DOHH2 (cell line): ENCODE results near the gene TFAM.

Source experiments
- H3F3A ChIP-seq: fragments of 200-600 bp; sonication (generic), shearing (Covaris generic); 2 replicates; pipeline ENCODE4 v1.6.0; 2016; ENCODE audit warnings: antibody characterized with exemption, mild to moderate bottlenecking; ENCODE audit not compliant: control insufficient read depth, insufficient read depth
- H3K27ac ChIP-seq: fragments of 200-600 bp; sonication (generic); 2 replicates; pipeline ENCODE4 v1.5.1; 2014; ENCODE audit warnings: low read depth, mild to moderate bottlenecking, low read length, moderate library complexity
- H3K27me3 ChIP-seq: fragments of 200-600 bp; sonication (generic); 2 replicates; pipeline ENCODE4 v1.6.1; 2014; ENCODE audit warnings: mild to moderate bottlenecking, low read length, mixed read lengths; ENCODE audit not compliant: control insufficient read depth
- H3K36me3 ChIP-seq: fragments of 200-600 bp; sonication (generic); 2 replicates; pipeline ENCODE4 v1.6.1; 2014; ENCODE audit warnings: mild to moderate bottlenecking, low read length, moderate library complexity, mixed read lengths; ENCODE audit not compliant: control insufficient read depth
- H3K4me1 ChIP-seq: fragments of 200-600 bp; sonication (generic); 2 replicates; pipeline ENCODE4 v1.6.1; 2014; ENCODE audit warnings: mild to moderate bottlenecking, low read length, mixed read lengths; ENCODE audit not compliant: control insufficient read depth
- H3K4me2 ChIP-seq: fragments of 200-600 bp; sonication (generic); 2 replicates; pipeline ENCODE4 v1.6.0; 2014; ENCODE audit warnings: mild to moderate bottlenecking, low read length, moderate library complexity
- H3K4me3 ChIP-seq: fragments of 200-600 bp; sonication (generic); 2 replicates; pipeline ENCODE4 v1.5.1; 2014; ENCODE audit warnings: mild to moderate bottlenecking, low read length, mixed read lengths
- H3K79me2 ChIP-seq: fragments of 200-600 bp; sonication (generic); 2 replicates; pipeline ENCODE4 v1.6.1; 2014; ENCODE audit warnings: mild to moderate bottlenecking, low read length, mixed read lengths; ENCODE audit not compliant: control insufficient read depth
- H3K9me2 ChIP-seq: fragments of 200-600 bp; sonication (generic); replicated peaks from 2 replicates; pipeline ENCODE4 v1.6.1; 2014; ENCODE audit warnings: mild to moderate bottlenecking, low read length, mixed read lengths; ENCODE audit not compliant: control insufficient read depth
- H3K9me3 ChIP-seq: fragments of 200-600 bp; sonication (generic); 2 replicates; pipeline ENCODE4 v1.6.1; 2014; ENCODE audit warnings: antibody characterized with exemption, low read length, mixed read lengths; ENCODE audit not compliant: control insufficient read depth, insufficient read depth
- H4K20me1 ChIP-seq: fragments of 200-600 bp; sonication (generic); 2 replicates; pipeline ENCODE4 v1.6.0; 2014; ENCODE audit warnings: low read depth, mild to moderate bottlenecking, antibody characterized with exemption, low read length, moderate library complexity; ENCODE audit not compliant: control insufficient read depth, insufficient read depth
- EZH2phosphoT487 ChIP-seq: fragments of 200-600 bp; sonication (generic); IDR thresholded peaks from 2 replicates; pipeline ENCODE4 v1.6.1; 2017; ENCODE audit warnings: borderline replicate concordance, mild to moderate bottlenecking, antibody characterized with exemption, low read length, moderate library complexity, mixed read lengths
- TF ChIP-seq, protein P1 (sequence below): fragments of 200-600 bp; sonication (generic); IDR thresholded peaks from one replicate; pipeline ENCODE4 v1.5.1; 2014; ENCODE audit warnings: antibody characterized with exemption, mild to moderate bottlenecking, low read depth, low read length; ENCODE audit not compliant: poor library complexity, severe bottlenecking

Gene TFAM

DNA sequence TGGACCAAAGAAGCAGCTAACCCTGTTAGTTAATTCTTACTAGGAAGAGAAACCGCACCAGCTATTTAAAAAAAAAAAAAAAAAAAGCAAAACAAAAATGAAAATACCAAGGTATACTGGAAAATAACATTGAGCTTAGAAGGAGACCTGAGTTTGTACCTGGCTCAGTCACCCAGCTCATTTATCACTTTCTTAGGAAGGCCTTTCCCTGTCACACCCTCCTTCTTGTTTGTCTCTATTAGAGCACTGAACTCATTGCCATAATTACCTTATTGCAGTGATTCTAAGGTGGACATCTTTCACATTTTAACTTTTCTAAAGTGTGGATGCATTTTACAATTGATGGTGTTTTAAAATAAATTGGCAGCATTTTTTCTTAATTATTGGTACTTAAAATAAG lies 26.3 kb upstream of the TFAM start:
- H3K79me2 ChIP-seq, result peaks cover 7% of the 10 kb centered on the region
- peaks cover 6% of the 10 kb centered on the region for H3K4me1 ChIP-seq
- TF ChIP-seq, protein P1, sequence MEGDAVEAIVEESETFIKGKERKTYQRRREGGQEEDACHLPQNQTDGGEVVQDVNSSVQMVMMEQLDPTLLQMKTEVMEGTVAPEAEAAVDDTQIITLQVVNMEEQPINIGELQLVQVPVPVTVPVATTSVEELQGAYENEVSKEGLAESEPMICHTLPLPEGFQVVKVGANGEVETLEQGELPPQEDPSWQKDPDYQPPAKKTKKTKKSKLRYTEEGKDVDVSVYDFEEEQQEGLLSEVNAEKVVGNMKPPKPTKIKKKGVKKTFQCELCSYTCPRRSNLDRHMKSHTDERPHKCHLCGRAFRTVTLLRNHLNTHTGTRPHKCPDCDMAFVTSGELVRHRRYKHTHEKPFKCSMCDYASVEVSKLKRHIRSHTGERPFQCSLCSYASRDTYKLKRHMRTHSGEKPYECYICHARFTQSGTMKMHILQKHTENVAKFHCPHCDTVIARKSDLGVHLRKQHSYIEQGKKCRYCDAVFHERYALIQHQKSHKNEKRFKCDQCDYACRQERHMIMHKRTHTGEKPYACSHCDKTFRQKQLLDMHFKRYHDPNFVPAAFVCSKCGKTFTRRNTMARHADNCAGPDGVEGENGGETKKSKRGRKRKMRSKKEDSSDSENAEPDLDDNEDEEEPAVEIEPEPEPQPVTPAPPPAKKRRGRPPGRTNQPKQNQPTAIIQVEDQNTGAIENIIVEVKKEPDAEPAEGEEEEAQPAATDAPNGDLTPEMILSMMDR, result no peak
- TF ChIP-seq EZH2phosphoT487, result no peak
- no peak overlapping the region for H3K4me3 ChIP-seq
- no peaks in the 10 kb centered on the region for H3K27me3 ChIP-seq
- peaks cover 3% of the 10 kb centered on the region; the same call in 1 of the 2 replicates for H3K36me3 ChIP-seq
- H3K9me2 ChIP-seq, result no peaks in the 10 kb centered on the region
- no peaks in the 10 kb centered on the region for H3K9me3 ChIP-seq
- no peaks in the 10 kb centered on the region; the same call in 1 of the 2 replicates for H3F3A ChIP-seq
- no peaks in the 10 kb centered on the region for H4K20me1 ChIP-seq
- H3K27ac ChIP-seq, result no peak overlapping the region
- no peak overlapping the region for H3K4me2 ChIP-seq

DNA sequence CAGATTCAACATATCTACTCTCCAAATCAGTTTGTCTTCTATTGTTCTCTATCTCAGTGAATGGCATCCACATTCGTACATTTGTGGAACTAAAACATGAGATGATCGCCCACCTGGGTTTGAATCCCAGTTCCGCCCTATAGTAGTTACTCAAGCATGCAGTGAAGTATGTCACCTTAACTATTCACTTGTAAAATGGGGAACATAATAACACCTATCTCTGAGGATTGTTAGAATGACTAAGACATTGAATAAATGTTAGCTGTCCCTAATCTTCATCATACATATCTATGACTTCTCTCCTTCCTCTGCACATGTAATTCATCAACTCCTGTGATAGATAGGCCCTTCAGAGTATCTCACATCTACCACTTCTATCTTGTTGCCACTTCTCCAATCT lies 25.7 kb upstream of the TFAM start:
- H3K4me2 ChIP-seq, result no peak overlapping the region

DNA sequence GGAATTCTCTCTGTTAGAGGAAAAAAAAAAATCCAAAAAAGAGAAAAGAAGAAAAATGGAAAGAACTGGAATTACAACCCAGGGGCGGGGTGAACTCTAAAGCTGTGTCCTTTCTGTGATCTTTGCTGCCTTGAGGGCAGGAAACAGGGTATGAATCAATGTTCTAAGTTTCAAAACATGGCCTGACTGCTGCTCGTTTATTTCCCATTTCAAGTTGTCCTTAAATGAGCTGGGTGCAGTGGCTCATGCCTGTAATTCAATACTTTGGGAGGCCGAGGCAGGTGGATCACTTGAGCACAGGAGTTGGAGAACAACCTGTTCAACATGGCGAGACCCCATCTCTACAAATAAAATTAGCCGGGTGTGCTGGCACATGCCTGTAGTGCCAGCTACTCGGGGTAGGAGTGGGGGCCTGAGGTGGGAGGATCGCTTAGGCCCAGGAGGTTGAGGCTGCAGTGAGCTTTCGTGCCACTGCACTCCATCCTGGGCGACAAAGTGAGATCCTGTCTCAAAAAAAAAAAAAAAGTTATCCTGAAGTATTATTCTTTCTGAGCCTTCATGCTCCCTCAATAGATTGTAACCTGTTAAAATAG lies 24.7 kb upstream of the TFAM start:
- H3K4me1 ChIP-seq, result peaks cover 6% of the 10 kb centered on the region
- no peak overlapping the region for H3K4me2 ChIP-seq
- H3K27me3 ChIP-seq, result no peaks in the 10 kb centered on the region
- TF ChIP-seq, protein P1, result no peak
- no peak for TF ChIP-seq EZH2phosphoT487
- H3K27ac ChIP-seq, result no peak overlapping the region
- no peaks in the 10 kb centered on the region for H3K9me2 ChIP-seq
- H3K9me3 ChIP-seq, result no peaks in the 10 kb centered on the region
- no peak overlapping the region for H3K4me3 ChIP-seq
- no peaks in the 10 kb centered on the region; the same call in 1 of the 2 replicates for H3F3A ChIP-seq
- no peaks in the 10 kb centered on the region for H4K20me1 ChIP-seq
- peaks cover 8% of the 10 kb centered on the region for H3K36me3 ChIP-seq
- peaks cover 5% of the 10 kb centered on the region for H3K79me2 ChIP-seq

More for the DNA sequence above, 25.7 kb upstream of the TFAM start:
- Histone ChIP-seq H3K27me3 (no peaks in the 10 kb centered on the region), H3K9me3 (no peaks in the 10 kb centered on the region), H3K36me3 (peaks cover 7% of the 10 kb centered on the region), H3K27ac (no peak overlapping the region), H3F3A (no peaks in the 10 kb centered on the region; the same call in 1 of the 2 replicates), H3K4me3 (no peak overlapping the region), H3K4me1 (peaks cover 6% of the 10 kb centered on the region), H3K79me2 (peaks cover 5% of the 10 kb centered on the region), H3K9me2 (no peaks in the 10 kb centered on the region), H4K20me1 (no peaks in the 10 kb centered on the region)
- TF ChIP-seq, protein P1, result no peak
- TF ChIP-seq EZH2phosphoT487, result no peak
